Osteoblast (primary cell): ENCODE results near the gene FASN. TPM values are rescaled to one million over a fixed set of nuclear protein-coding genes. Genes with fewer than 3 reads are reported as not detected.

Source experiments
- DNase-seq: peaks from one replicate; pipeline ENCODE4 v3.0.0; 2011; ENCODE audit warnings: low spot score, mixed read lengths; ENCODE audit not compliant: insufficient read length; ENCODE audit errors: missing footprints
- H2AFZ ChIP-seq: 2 replicates; pipeline ENCODE4 v1.6.0; 2011; ENCODE audit warnings: mild to moderate bottlenecking, low read length
- H3K27ac ChIP-seq: 2 replicates; pipeline ENCODE4 v1.5.1; 2011; ENCODE audit warnings: mild to moderate bottlenecking, low read depth, low read length, moderate library complexity
- H3K27me3 ChIP-seq: 2 replicates; pipeline ENCODE4 v1.6.0; 2012; ENCODE audit warnings: mild to moderate bottlenecking, control low read depth, inconsistent platforms, low read length, moderate library complexity; ENCODE audit not compliant: insufficient read depth
- H3K36me3 ChIP-seq: 2 replicates; pipeline ENCODE4 v1.5.1; 2011; ENCODE audit warnings: mild to moderate bottlenecking, low read length, control low read depth, moderate library complexity; ENCODE audit not compliant: insufficient read depth
- H3K4me1 ChIP-seq: 2 replicates; pipeline ENCODE4 v1.5.1; 2011; ENCODE audit warnings: mild to moderate bottlenecking, low read length, control low read depth, moderate library complexity; ENCODE audit not compliant: insufficient read depth
- H3K4me2 ChIP-seq: 2 replicates; pipeline ENCODE4 v1.6.0; 2011; ENCODE audit warnings: mild to moderate bottlenecking, low read length; ENCODE audit not compliant: insufficient read depth
- H3K4me3 ChIP-seq: fragments of 200-600 bp; sonication (generic); 3 replicates; pipeline ENCODE4 v1.5.1; 2012; ENCODE audit warnings: mild to moderate bottlenecking, low read length, inconsistent platforms; ENCODE audit not compliant: insufficient read depth
- H3K79me2 ChIP-seq: 2 replicates; pipeline ENCODE4 v1.6.0; 2012; ENCODE audit warnings: mild to moderate bottlenecking, low read length, control low read depth, inconsistent platforms; ENCODE audit not compliant: insufficient read depth
- H3K9me3 ChIP-seq: 2 replicates; pipeline ENCODE4 v1.5.1; 2011; ENCODE audit warnings: low read depth, low read length, control low read depth
- H4K20me1 ChIP-seq: 2 replicates; pipeline ENCODE4 v1.6.0; 2012; ENCODE audit warnings: mild to moderate bottlenecking, low read length, control low read depth; ENCODE audit not compliant: insufficient read depth
- CTCF ChIP-seq: IDR thresholded peaks from 2 replicates; pipeline ENCODE4 v1.5.1; 2011; ENCODE audit warnings: mild to moderate bottlenecking, low read depth, low read length, moderate library complexity; ENCODE audit errors: extremely low read depth
- total RNA-seq: library from RNA; depleted of rRNA; stranded (reverse); fragments of >200 nt; gene quantifications from 2 replicates; pipeline ENCODE4 v1.2.3, GENCODE V29; 2012

The FASN gene
- total RNA-seq, 1 donor: 142 TPM

GRCh38 chr17:82106688-82107305 lies 8.8 kb upstream of the FASN start:
- DNase-seq: peak; percentile 83
- H3K9me3 ChIP-seq: no peaks in the 10 kb centered on the region
- TF ChIP-seq CTCF: no peak
- no peaks in the 10 kb centered on the region for H3K4me1 ChIP-seq
- H4K20me1 ChIP-seq: no peaks in the 10 kb centered on the region
- H3K27me3 ChIP-seq: no peaks in the 10 kb centered on the region
- H3K4me3 ChIP-seq: no peak overlapping the region
- H3K27ac ChIP-seq: no peak overlapping the region
- H2AFZ ChIP-seq: peak overlapping the region; percentile 29
- peak overlapping the region; percentile 23 for H3K4me2 ChIP-seq
- no peaks in the 10 kb centered on the region for H3K79me2 ChIP-seq
- H3K36me3 ChIP-seq: no peaks in the 10 kb centered on the region

- H3K27me3 ChIP-seq: no peaks in the 10 kb centered on the region
- peak; percentile 91 for DNase-seq
- H3K9me3 ChIP-seq: no peaks in the 10 kb centered on the region
- H2AFZ ChIP-seq: peak overlapping the region; percentile 29
- peak overlapping the region; percentile 23 for H3K4me2 ChIP-seq
- H3K4me3 ChIP-seq: no peak overlapping the region
- H4K20me1 ChIP-seq: no peaks in the 10 kb centered on the region
- no peak overlapping the region for H3K27ac ChIP-seq
- peak; percentile 22 for TF ChIP-seq CTCF
- no peaks in the 10 kb centered on the region for H3K36me3 ChIP-seq
- no peaks in the 10 kb centered on the region for H3K79me2 ChIP-seq
- no peaks in the 10 kb centered on the region for H3K4me1 ChIP-seq
Observed at GRCh38 chr17:82105882-82106687, 8.0 kb upstream of the FASN start.

GRCh38 chr17:82105417-82105881 lies 7.4 kb upstream of the FASN start:
- Histone ChIP-seq H3K9me3 (no peaks in the 10 kb centered on the region), H3K36me3 (no peaks in the 10 kb centered on the region), H3K79me2 (no peaks in the 10 kb centered on the region), H3K4me3 (no peak overlapping the region), H2AFZ (no peak overlapping the region), H4K20me1 (no peaks in the 10 kb centered on the region), H3K4me1 (no peaks in the 10 kb centered on the region), H3K27me3 (no peaks in the 10 kb centered on the region), H3K27ac (no peak overlapping the region), H3K4me2 (no peak overlapping the region)
- DNase-seq: peak; percentile 71
- no peak for TF ChIP-seq CTCF

GRCh38 chr17:82104797-82105416 lies 6.9 kb upstream of the FASN start:
- H3K4me2 ChIP-seq: no peak overlapping the region
- TF ChIP-seq CTCF: no peak
- H3K36me3 ChIP-seq: no peaks in the 10 kb centered on the region
- H3K79me2 ChIP-seq: no peaks in the 10 kb centered on the region
- H3K9me3 ChIP-seq: no peaks in the 10 kb centered on the region
- H3K4me3 ChIP-seq: no peak overlapping the region
- H3K4me1 ChIP-seq: no peaks in the 10 kb centered on the region
- H3K27ac ChIP-seq: no peak overlapping the region
- no peak overlapping the region for H2AFZ ChIP-seq
- H4K20me1 ChIP-seq: no peaks in the 10 kb centered on the region
- H3K27me3 ChIP-seq: no peaks in the 10 kb centered on the region
- peak; percentile 15 for DNase-seq
